ENCODE results near the gene CFAP92.

- TF ChIP-seq CTCF (conservative IDR thresholded peaks at IDR 0.05; ENCODE audit: low read depth, low read length) (no peak), EZH2 (IDR thresholded peaks at IDR 0.05; ENCODE audit: low read length, unreplicated experiment) (no peak)
Observed at GRCh38 chr3:129036222-129037092, 42.6 kb upstream of the CFAP92 start.
